GM12892 (cell line): Measurements from ENCODE around the gene CRYBA2.

Experiments used
- POLR2A ChIP-seq: IDR thresholded peaks from 2 replicates; pipeline ENCODE4 v1.6.1; 2011; ENCODE audit warnings: low read depth, low read length, control low read depth
- POLR2AphosphoS5 ChIP-seq: IDR thresholded peaks from 2 replicates; pipeline ENCODE4 v1.6.1; 2011; ENCODE audit warnings: low read depth, low read length, control low read depth
- TAF1 ChIP-seq: IDR thresholded peaks from 2 replicates; pipeline ENCODE4 v1.6.1; 2011; ENCODE audit warnings: low read depth, mild to moderate bottlenecking, control low read depth, low read length, borderline replicate concordance

DNA sequence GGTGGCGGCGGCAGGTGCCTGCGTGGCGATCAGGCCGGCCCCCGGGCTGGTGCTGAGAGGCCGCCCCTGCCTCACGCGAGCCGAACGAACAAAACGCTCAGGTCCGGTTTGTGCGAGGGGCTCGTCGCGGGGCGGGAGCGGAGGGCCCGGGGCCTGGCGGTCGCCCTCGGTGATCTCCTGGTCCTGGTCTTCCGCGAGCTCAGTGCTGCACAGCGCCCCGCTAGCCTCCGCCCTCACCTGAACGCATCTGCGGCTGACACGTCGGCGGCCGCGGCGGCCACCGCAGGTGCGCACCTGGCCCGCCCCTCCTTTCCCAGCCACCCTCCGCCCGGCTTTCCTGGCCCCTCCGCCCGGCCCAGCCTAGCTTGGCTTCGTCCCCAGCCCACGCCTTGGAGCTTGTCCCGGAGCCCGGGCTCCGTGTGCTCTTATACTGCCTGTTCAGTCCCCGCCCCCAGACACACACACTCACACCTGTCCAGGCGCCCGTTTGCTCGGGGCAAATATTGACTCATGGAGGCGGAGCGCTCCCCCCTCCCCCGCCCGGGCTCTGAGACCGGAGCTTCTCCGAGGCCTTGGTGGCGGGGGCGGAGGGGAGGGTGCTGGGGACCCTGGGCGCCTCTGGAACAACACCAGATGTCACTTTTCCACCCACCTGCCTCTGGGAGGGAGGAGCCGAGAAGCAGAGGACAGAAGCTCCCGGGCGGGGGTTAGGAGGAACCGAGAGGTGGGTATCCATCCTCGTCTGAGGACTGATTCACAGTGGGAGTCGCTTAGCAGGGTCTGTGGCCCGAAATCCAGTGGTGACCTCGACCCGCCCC lies 8.6 kb upstream of the CRYBA2 start:
- TF ChIP-seq POLR2A (no peak), POLR2AphosphoS5 (no peak), TAF1 (no peak)
